K562 (cell line): ENCODE data around the gene VPS11. TPM values are rescaled to one million over a fixed set of nuclear protein-coding genes. Genes with fewer than 3 reads are reported as not detected.

Source experiments
- CAMTA2 ChIP-seq: fragments of 250-450 bp; sonication (Bioruptor Pico); conservative IDR thresholded peaks from 2 replicates; pipeline ENCODE4 v1.5.1; 2022
- DPF2 ChIP-seq: fragments of 450-650 bp; IDR thresholded peaks from 2 replicates; pipeline ENCODE4 v1.6.1; 2016
- E2F8 ChIP-seq: fragments of 450-650 bp; IDR thresholded peaks from 2 replicates; pipeline ENCODE4 v1.7.1; 2018; ENCODE audit warnings: mild to moderate bottlenecking, low read depth; ENCODE audit not compliant: partially characterized antibody
- KAT7 ChIP-seq: sonication (generic); formaldehyde crosslinking; IDR thresholded peaks from 2 replicates; pipeline ENCODE4 v1.8.0; 2022; ENCODE audit warnings: missing genetic modification reagents, mild to moderate bottlenecking, borderline replicate concordance
- L3MBTL2 ChIP-seq: fragments of 450-650 bp; IDR thresholded peaks from 2 replicates; pipeline ENCODE4 v1.6.1; 2016; ENCODE audit warnings: mild to moderate bottlenecking, moderate library complexity
- PATZ1 ChIP-seq: fragments of 250-450 bp; sonication (Bioruptor Pico); IDR thresholded peaks from 2 replicates; pipeline ENCODE4 v1.5.0; 2020; ENCODE audit warnings: mild to moderate bottlenecking, borderline replicate concordance
- PKNOX1 ChIP-seq: fragments of 450-650 bp; IDR thresholded peaks from 2 replicates; pipeline ENCODE4 v1.6.1; 2016
- TCF15 ChIP-seq: fragments of 250-450 bp; sonication (Bioruptor Pico); IDR thresholded peaks from 2 replicates; pipeline ENCODE4 v1.8.0; 2022; ENCODE audit warnings: moderate library complexity, mild to moderate bottlenecking, inconsistent platforms
- TFAM ChIP-seq: fragments of 250-450 bp; sonication (Bioruptor Pico); conservative IDR thresholded peaks from 2 replicates; pipeline ENCODE4 v1.5.0; 2021; ENCODE audit warnings: mild to moderate bottlenecking, moderate library complexity
- WHSC1 ChIP-seq: IDR thresholded peaks from one replicate; pipeline ENCODE4 v1.6.1; 2012; ENCODE audit warnings: low read length, control low read depth, inconsistent platforms
- ZBTB12 ChIP-seq: fragments of 250-450 bp; sonication (Bioruptor Pico); IDR thresholded peaks from 2 replicates; pipeline ENCODE4 v1.4.0; 2020
- ZHX1 ChIP-seq: fragments of 150-350 bp; conservative IDR thresholded peaks from 2 replicates; pipeline ENCODE4 v1.6.1; 2014; ENCODE audit warnings: low read length
- ZNF217 ChIP-seq: sonication (generic); formaldehyde crosslinking; IDR thresholded peaks from 2 replicates; pipeline ENCODE4 v1.8.0; 2022; ENCODE audit warnings: mild to moderate bottlenecking, missing genetic modification reagents
- ZNF740 ChIP-seq, 3 experiments: fragments of 200-800 bp in 1 of 3; sonication (Bioruptor generic) in 1 of 3; sonication (generic) in 1 of 3; formaldehyde crosslinking in 1 of 3; IDR thresholded peaks; 2 replicates each; pipeline versions ENCODE4 v1.6.1 to v1.8.0; 2016 to 2022; ENCODE audit warnings: mild to moderate bottlenecking in 2 of 3, missing compliant biosample characterization in 2 of 3, missing genetic modification characterization in 2 of 3, missing genetic modification reagents in 1 of 3
- ZNF764 ChIP-seq: fragments of 250-450 bp; sonication (Bioruptor Pico); IDR thresholded peaks from 2 replicates; pipeline ENCODE4 v1.4.0; 2020; ENCODE audit warnings: low read depth, mild to moderate bottlenecking, moderate library complexity
- polyA plus RNA-seq, 8 experiments: library from polyadenylated mRNA; depleted of rRNA in 4 of 8; stranded (reverse) in 5 of 8; unstranded in 3 of 8; fragments of >200 nt; fragmentation: Nextera tagmentation in 2 of 8; fragmentation: Illumina TruSeq in 1 of 8; extraction: Ambion mirVana in 2 of 8; extraction: Trizol in 1 of 8; gene quantifications; 2 replicates each; pipeline versions ENCODE4 v1.2.1 to v1.2.3, GENCODE V29; 2011 to 2014; ENCODE audit warnings: inconsistent platforms in 1 of 8, missing spikeins in 1 of 8
- total RNA-seq, 7 experiments: library from RNA; depleted of rRNA in 6 of 7; stranded (reverse); fragments of >200 nt in 6 of 7; fragmentation: Illumina TruSeq in 2 of 7; extraction: Trizol in 2 of 7; gene quantifications; 2 replicates each; pipeline versions ENCODE4 v1.2.1 to v1.2.3, GENCODE V29; 2011 to 2021; ENCODE audit warnings: low replicate concordance in 1 of 7

VPS11 gene
- total and polyA plus RNA-seq, 9 of the 15 experiments (the other 6 are each of a cell fraction or from before 2014, with no cell fraction given), result 14.1 to 35.5 (median 27.5) TPM

- TF ChIP-seq L3MBTL2 (peak; percentile 21; the same call in 1 of the 2 replicates), ZNF764 (CRISPR knock-in tag) (no peak), E2F8 (peak; percentile 62), TCF15 (CRISPR knock-in tag) (no peak), TFAM (CRISPR knock-in tag) (no peak), ZBTB12 (no peak), DPF2 (peak; percentile 61; the same call in 1 of the 2 replicates), CAMTA2 (CRISPR knock-in tag) (no peak), PKNOX1 (peak; percentile 97), WHSC1 (no peak), ZNF740 (CRISPR knock-in tag; IDR thresholded peaks at IDR 0.05) (no peak), ZNF740 (tag; IDR thresholded peaks at IDR 0.05) (no peak), ZNF217 (CRISPR knock-in tag) (no peak), ZHX1 (no peak), PATZ1 (CRISPR knock-in tag) (no peak), KAT7 (CRISPR knock-in tag) (no peak)
These were observed 40.7 kb downstream of the VPS11 start (continued) for GRCh38 chr11:119108146-119108856.
